DOHH2 (cell line): Measurements from ENCODE around the gene CREBRF.
"Not testable (repeated sequence)": the region's sequence is repeated elsewhere in the genome, so short reads cannot be mapped to it uniquely, and the experiment has no call there.

Experiments
- H3F3A ChIP-seq: fragments of 200-600 bp; sonication (generic), shearing (Covaris generic); 2 replicates; pipeline ENCODE4 v1.6.0; 2016; ENCODE audit warnings: antibody characterized with exemption, mild to moderate bottlenecking; ENCODE audit not compliant: control insufficient read depth, insufficient read depth
- H3K27ac ChIP-seq: fragments of 200-600 bp; sonication (generic); 2 replicates; pipeline ENCODE4 v1.5.1; 2014; ENCODE audit warnings: low read depth, mild to moderate bottlenecking, low read length, moderate library complexity
- H3K27me3 ChIP-seq: fragments of 200-600 bp; sonication (generic); 2 replicates; pipeline ENCODE4 v1.6.1; 2014; ENCODE audit warnings: mild to moderate bottlenecking, low read length, mixed read lengths; ENCODE audit not compliant: control insufficient read depth
- H3K36me3 ChIP-seq: fragments of 200-600 bp; sonication (generic); 2 replicates; pipeline ENCODE4 v1.6.1; 2014; ENCODE audit warnings: mild to moderate bottlenecking, low read length, moderate library complexity, mixed read lengths; ENCODE audit not compliant: control insufficient read depth
- H3K4me1 ChIP-seq: fragments of 200-600 bp; sonication (generic); 2 replicates; pipeline ENCODE4 v1.6.1; 2014; ENCODE audit warnings: mild to moderate bottlenecking, low read length, mixed read lengths; ENCODE audit not compliant: control insufficient read depth
- H3K4me2 ChIP-seq: fragments of 200-600 bp; sonication (generic); 2 replicates; pipeline ENCODE4 v1.6.0; 2014; ENCODE audit warnings: mild to moderate bottlenecking, low read length, moderate library complexity
- H3K4me3 ChIP-seq: fragments of 200-600 bp; sonication (generic); 2 replicates; pipeline ENCODE4 v1.5.1; 2014; ENCODE audit warnings: mild to moderate bottlenecking, low read length, mixed read lengths
- H3K79me2 ChIP-seq: fragments of 200-600 bp; sonication (generic); 2 replicates; pipeline ENCODE4 v1.6.1; 2014; ENCODE audit warnings: mild to moderate bottlenecking, low read length, mixed read lengths; ENCODE audit not compliant: control insufficient read depth
- H3K9me2 ChIP-seq: fragments of 200-600 bp; sonication (generic); replicated peaks from 2 replicates; pipeline ENCODE4 v1.6.1; 2014; ENCODE audit warnings: mild to moderate bottlenecking, low read length, mixed read lengths; ENCODE audit not compliant: control insufficient read depth
- H3K9me3 ChIP-seq: fragments of 200-600 bp; sonication (generic); 2 replicates; pipeline ENCODE4 v1.6.1; 2014; ENCODE audit warnings: antibody characterized with exemption, low read length, mixed read lengths; ENCODE audit not compliant: control insufficient read depth, insufficient read depth
- H4K20me1 ChIP-seq: fragments of 200-600 bp; sonication (generic); 2 replicates; pipeline ENCODE4 v1.6.0; 2014; ENCODE audit warnings: low read depth, mild to moderate bottlenecking, antibody characterized with exemption, low read length, moderate library complexity; ENCODE audit not compliant: control insufficient read depth, insufficient read depth
- EZH2phosphoT487 ChIP-seq: fragments of 200-600 bp; sonication (generic); IDR thresholded peaks from 2 replicates; pipeline ENCODE4 v1.6.1; 2017; ENCODE audit warnings: borderline replicate concordance, mild to moderate bottlenecking, antibody characterized with exemption, low read length, moderate library complexity, mixed read lengths
- TF ChIP-seq, protein P1 (sequence below): fragments of 200-600 bp; sonication (generic); IDR thresholded peaks from one replicate; pipeline ENCODE4 v1.5.1; 2014; ENCODE audit warnings: antibody characterized with exemption, mild to moderate bottlenecking, low read depth, low read length; ENCODE audit not compliant: poor library complexity, severe bottlenecking

Gene CREBRF

DNA sequence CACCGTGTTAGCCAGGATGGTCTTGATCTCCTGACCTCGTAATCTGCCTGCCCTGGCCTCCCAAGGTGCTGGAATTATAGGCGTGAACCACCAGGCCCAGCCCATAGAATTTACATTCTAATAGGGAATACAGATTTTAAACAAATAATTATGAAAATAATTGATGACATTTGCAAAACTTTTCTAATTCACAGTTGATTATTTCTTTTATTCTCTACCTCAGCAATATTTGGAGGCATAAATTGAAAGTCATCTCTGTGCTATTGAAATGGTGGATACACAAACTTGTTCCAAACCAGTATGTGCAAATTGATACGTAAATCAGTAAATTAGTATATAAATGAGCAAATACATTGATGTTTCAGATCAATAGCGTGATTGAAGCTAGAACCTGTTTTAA, 96.4 kb downstream of the CREBRF start:
- H3K4me1 ChIP-seq: no peaks in the 10 kb centered on the region
- no peak overlapping the region for H3K4me3 ChIP-seq
- H3K27me3 ChIP-seq: no peaks in the 10 kb centered on the region
- H4K20me1 ChIP-seq: no peaks in the 10 kb centered on the region
- no peaks in the 10 kb centered on the region for H3K79me2 ChIP-seq
- no peak for TF ChIP-seq EZH2phosphoT487
- TF ChIP-seq, protein P1, sequence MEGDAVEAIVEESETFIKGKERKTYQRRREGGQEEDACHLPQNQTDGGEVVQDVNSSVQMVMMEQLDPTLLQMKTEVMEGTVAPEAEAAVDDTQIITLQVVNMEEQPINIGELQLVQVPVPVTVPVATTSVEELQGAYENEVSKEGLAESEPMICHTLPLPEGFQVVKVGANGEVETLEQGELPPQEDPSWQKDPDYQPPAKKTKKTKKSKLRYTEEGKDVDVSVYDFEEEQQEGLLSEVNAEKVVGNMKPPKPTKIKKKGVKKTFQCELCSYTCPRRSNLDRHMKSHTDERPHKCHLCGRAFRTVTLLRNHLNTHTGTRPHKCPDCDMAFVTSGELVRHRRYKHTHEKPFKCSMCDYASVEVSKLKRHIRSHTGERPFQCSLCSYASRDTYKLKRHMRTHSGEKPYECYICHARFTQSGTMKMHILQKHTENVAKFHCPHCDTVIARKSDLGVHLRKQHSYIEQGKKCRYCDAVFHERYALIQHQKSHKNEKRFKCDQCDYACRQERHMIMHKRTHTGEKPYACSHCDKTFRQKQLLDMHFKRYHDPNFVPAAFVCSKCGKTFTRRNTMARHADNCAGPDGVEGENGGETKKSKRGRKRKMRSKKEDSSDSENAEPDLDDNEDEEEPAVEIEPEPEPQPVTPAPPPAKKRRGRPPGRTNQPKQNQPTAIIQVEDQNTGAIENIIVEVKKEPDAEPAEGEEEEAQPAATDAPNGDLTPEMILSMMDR: no peak
- H3F3A ChIP-seq: no peaks in the 10 kb centered on the region
- H3K36me3 ChIP-seq: peaks cover 28% of the 10 kb centered on the region
- H3K4me2 ChIP-seq: no peak overlapping the region
- H3K9me3 ChIP-seq: no peaks in the 10 kb centered on the region
- no peak overlapping the region for H3K27ac ChIP-seq
- H3K9me2 ChIP-seq: no peaks in the 10 kb centered on the region

DNA sequence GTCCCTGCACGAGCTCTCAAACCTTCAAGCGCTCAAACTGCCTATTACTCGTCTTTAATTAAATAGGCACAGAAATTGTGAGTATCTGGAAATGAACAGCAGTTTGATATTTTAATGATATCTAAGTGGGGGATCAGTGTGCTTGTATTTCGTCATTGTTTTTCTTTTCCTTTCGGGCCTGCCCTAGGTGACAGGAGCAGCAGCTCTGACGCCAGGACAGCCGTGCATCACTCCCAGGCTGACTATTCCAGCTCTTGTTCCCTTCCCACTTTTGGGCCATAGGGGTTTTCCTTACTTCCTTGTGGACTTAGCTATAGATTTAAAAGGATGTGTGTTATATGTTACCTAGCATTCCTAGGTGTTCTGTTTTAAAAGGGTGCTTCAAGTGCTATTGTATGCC, 97.7 kb downstream of the CREBRF start:
- Histone ChIP-seq H3F3A (no peaks in the 10 kb centered on the region), H3K9me3 (no peaks in the 10 kb centered on the region), H3K27me3 (no peaks in the 10 kb centered on the region), H3K4me2 (no peak overlapping the region), H4K20me1 (no peaks in the 10 kb centered on the region), H3K4me3 (no peak overlapping the region), H3K79me2 (no peaks in the 10 kb centered on the region), H3K36me3 (peaks cover 21% of the 10 kb centered on the region), H3K27ac (no peak overlapping the region), H3K9me2 (no peaks in the 10 kb centered on the region), H3K4me1 (no peaks in the 10 kb centered on the region)
- TF ChIP-seq, protein P1: no peak
- no peak for TF ChIP-seq EZH2phosphoT487

DNA sequence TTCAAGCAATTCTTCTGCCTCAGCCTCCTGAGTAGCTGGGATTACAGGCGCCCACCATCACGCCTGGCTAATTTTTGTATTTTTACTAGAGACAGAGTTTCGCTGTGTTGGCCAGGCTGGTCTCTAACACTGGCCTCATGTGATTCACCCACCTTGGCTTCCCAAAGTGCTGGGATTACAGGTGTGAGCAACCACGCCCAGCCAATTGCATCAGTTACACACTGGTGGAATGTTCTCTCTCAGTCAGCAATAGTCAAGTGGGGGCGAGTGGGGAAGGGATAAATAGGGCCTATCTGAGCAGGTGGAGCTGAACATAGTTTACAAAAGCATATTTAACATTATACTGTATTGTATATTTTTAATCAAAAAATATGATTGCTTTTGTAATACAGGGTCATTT, 98.5 kb downstream of the CREBRF start:
- H3K27me3 ChIP-seq, H3F3A ChIP-seq, H3K9me3 ChIP-seq, H3K4me1 ChIP-seq, H3K4me3 ChIP-seq, H3K79me2 ChIP-seq, H4K20me1 ChIP-seq, H3K9me2 ChIP-seq, H3K27ac ChIP-seq, H3K4me2 ChIP-seq: not testable (repeated sequence)
- peaks cover 25% of the 10 kb centered on the region for H3K36me3 ChIP-seq

DNA sequence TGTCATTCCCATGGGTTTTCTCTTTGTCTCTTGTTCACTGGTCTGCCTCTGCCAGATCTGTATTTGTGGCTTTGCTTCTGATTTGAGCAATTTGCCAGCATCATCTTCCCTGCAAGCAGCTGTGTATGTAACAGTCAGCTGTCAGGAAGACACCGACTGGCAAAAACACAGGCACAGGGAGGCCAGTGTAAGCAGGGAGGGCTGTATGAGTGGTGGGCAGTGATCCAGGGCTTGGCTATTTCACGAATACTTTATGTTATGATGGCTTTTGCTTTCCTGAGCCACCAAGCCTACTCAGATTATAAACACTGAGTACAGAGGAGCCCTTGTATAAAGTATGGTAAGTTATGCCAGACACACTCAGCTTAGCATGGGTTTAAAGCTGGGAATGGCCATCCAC, 99.8 kb downstream of the CREBRF start:
- Histone ChIP-seq H4K20me1 (no peaks in the 10 kb centered on the region), H3K9me2 (no peaks in the 10 kb centered on the region), H3F3A (no peaks in the 10 kb centered on the region), H3K4me2 (no peak overlapping the region), H3K4me1 (no peaks in the 10 kb centered on the region), H3K36me3 (peaks cover 29% of the 10 kb centered on the region), H3K27me3 (no peaks in the 10 kb centered on the region), H3K79me2 (no peaks in the 10 kb centered on the region), H3K27ac (no peak overlapping the region), H3K4me3 (no peak overlapping the region), H3K9me3 (no peaks in the 10 kb centered on the region)
- TF ChIP-seq EZH2phosphoT487: no peak
- TF ChIP-seq, protein P1: no peak
